Suppressor macrophage (primary cell): Measurements from ENCODE around the gene MAGI1.

Experiments used
- DNase-seq, 4 experiments: peaks; one replicate each; pipeline ENCODE4 v3.0.0-alpha.2; 2020 to 2022

The MAGI1 gene

DNA sequence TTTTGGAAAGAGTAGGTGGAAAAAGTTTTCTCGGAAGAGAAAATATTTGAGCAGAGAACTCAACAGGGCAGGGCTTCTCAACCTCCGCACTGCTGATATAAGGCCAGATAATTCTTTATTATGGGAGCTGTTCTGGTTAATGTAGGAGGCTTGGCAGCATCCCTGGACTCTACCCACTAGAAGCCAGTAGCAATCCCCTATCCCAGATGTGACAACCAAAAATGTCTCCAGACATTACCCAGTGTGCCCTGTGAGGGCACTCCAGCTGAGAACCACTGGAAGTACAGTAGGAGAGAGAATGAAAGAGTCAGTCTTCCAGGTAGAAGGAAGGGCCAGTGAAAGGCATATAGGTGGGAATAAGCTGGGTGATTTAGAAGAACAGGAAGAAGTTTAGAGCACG is 703.1 kb downstream of the MAGI1 start:
- DNase-seq, result no peak

GRCh38 chr3:65334045-65334665 is 704.6 kb downstream of the MAGI1 start:
- no peak for DNase-seq

DNA sequence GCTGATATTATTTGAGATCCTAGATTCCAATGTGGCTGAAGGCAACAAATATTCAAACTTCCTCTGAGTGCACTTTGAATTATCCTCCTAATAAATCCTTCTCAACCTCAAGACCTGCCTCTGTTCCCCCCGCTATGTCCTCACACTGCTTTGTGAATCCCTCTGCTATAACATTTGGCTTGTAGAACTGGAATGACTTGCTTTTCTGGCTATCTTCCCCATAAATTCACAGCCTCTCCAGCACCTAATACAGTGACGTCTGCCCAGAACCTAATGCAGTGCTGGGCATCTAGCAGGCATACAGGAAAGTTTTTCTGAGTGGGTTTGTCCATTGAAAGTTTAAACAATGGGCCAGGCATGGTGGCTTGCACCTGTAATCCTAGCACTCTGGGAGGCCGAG is 707.0 kb downstream of the MAGI1 start:
- no peak for DNase-seq

DNA sequence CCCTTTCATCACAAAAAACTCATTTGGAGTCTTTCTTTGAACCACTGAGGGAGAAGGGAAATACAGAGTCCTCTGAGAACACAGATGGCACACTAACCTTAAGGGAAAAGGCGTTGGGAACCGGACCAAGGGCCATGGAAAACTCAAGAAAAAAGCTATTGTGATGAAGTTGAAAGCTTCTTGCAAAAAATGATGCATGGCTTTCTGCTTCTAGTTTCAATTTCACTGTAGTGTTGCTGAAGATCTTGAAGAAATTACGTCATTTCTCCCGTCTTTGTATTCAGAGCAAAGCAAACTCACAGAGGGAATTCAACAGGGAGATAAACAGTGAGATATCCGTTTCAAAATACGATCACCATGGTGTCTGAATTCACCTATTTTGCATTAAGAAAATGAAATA is 708.6 kb downstream of the MAGI1 start:
- no peak for DNase-seq

GRCh38 chr3:65328148-65328547 is 710.6 kb downstream of the MAGI1 start:
- no peak for DNase-seq

- no peak for DNase-seq
These were observed 712.1 kb downstream of the MAGI1 start for GRCh38 chr3:65326574-65326973.

DNA sequence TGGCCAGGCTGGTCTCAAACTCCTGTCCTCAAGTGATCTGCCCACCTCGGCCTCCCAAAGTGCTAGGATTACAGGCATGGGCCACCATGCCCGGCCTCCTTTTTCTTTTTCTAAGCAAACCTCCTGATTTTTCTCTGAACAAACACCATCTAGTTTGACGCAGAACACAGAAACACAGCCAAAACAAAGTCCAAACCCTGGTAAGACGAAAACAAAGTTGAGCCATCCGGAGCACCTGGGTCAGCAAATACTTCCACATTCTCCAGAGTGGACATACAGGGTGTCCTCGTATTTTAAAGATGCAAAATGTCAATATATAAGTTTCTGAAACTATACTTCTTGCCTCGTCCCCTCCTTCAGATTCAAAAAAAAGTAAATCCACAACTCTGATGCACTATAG is 715.8 kb downstream of the MAGI1 start:
- no peak for DNase-seq

GRCh38 chr3:65318231-65318630 is 720.5 kb downstream of the MAGI1 start:
- DNase-seq, result no peak

DNA sequence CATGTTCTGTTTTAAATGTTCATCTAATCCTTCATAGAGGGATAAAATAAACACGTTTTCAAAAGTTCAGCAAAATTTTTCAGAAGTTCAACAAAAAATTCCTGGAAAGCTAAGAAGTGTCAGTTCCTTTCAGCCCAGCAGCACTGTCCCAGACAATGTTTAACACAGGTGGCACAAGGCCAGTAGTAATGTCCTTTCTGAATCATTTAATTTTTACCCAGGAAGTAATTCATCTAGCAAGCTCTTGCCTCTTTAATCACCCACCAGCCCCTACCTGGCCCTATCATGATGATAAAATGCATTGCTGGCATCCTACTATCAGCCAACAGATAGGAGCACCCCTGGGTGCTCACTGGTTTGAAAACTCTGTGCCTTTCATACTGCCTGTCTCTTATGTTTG is 723.8 kb downstream of the MAGI1 start:
- DNase-seq, result no peak

DNA sequence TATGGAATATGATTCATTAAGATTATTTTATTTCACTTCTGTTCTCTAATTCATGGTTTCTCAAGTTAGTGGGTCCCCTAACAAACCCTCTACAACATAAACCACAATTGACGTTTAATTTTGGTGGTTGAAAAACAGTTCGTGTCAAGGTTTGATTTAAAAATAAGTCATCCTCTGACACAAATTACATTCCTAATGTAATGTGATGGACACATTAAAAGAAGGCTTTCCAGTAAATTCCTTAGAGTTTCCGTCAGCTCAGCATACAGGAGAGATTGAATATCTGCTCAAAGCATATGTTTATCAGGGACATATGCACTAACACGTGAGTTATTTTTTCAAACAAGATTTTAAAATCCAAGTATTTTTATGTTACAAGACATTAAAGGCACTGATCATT is 724.4 kb downstream of the MAGI1 start:
- DNase-seq, result no peak

- no peak for DNase-seq
These were observed 725.1 kb downstream of the MAGI1 start for GRCh38 chr3:65313666-65314065.

GRCh38 chr3:65305836-65306235 is 732.9 kb downstream of the MAGI1 start:
- no peak for DNase-seq
